ENCODE data around the gene LFNG. TPM values are rescaled to one million over a fixed set of nuclear protein-coding genes. Genes with fewer than 3 reads are reported as not detected.

Gene LFNG
- total RNA-seq, 3 donors from 2014 or later, result 31.7 to 95.0 (median 71.7) TPM

DNA sequence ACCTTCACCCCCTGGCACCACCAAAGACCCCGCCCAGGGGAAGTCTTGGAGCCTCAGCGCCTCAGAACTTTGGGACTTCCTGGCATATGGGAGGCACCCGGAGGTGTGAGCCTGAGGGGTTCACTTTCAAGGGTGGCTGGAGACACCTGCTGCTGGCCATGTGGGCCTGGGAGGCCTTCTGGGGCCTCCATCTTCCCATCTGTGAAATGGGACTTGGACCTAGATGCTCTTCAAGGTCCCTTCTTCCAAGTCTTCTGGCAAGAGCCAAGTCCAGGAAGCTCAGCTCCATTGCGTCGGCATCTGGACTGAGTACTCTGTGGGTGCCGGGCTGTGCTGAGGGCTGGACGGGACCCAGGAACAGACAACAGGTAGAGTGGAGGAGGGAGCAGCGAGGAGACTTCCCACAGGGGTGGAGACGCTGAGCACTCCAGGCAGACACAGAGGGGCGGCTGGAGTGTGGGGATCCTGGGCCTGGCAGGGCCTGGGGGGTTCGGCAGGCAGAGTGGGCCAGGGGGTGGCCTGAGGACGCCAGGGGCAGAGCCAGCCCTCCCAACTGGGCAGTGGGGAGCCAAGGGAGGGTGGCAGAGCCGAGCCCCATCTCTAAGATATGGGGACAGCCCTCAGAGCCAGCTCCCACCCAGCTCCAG is 9.3 kb upstream of the LFNG start:
- Histone ChIP-seq H3K4me3 (no peak overlapping the region), H3K4me1 (ENCODE audit: low read depth) (peaks cover 26% of the 10 kb centered on the region), H3K9me3 (no peaks in the 10 kb centered on the region), H3K36me3 (ENCODE audit: low read depth) (no peaks in the 10 kb centered on the region)
- intact Hi-C loops (cut with DNase I, micrococcal nuclease), result no loop called here
- DNase-seq (no peak), ATAC-seq (no peak)
- TF ChIP-seq, protein P1, sequence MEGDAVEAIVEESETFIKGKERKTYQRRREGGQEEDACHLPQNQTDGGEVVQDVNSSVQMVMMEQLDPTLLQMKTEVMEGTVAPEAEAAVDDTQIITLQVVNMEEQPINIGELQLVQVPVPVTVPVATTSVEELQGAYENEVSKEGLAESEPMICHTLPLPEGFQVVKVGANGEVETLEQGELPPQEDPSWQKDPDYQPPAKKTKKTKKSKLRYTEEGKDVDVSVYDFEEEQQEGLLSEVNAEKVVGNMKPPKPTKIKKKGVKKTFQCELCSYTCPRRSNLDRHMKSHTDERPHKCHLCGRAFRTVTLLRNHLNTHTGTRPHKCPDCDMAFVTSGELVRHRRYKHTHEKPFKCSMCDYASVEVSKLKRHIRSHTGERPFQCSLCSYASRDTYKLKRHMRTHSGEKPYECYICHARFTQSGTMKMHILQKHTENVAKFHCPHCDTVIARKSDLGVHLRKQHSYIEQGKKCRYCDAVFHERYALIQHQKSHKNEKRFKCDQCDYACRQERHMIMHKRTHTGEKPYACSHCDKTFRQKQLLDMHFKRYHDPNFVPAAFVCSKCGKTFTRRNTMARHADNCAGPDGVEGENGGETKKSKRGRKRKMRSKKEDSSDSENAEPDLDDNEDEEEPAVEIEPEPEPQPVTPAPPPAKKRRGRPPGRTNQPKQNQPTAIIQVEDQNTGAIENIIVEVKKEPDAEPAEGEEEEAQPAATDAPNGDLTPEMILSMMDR (IDR thresholded peaks at IDR 0.05), result no peak

DNA sequence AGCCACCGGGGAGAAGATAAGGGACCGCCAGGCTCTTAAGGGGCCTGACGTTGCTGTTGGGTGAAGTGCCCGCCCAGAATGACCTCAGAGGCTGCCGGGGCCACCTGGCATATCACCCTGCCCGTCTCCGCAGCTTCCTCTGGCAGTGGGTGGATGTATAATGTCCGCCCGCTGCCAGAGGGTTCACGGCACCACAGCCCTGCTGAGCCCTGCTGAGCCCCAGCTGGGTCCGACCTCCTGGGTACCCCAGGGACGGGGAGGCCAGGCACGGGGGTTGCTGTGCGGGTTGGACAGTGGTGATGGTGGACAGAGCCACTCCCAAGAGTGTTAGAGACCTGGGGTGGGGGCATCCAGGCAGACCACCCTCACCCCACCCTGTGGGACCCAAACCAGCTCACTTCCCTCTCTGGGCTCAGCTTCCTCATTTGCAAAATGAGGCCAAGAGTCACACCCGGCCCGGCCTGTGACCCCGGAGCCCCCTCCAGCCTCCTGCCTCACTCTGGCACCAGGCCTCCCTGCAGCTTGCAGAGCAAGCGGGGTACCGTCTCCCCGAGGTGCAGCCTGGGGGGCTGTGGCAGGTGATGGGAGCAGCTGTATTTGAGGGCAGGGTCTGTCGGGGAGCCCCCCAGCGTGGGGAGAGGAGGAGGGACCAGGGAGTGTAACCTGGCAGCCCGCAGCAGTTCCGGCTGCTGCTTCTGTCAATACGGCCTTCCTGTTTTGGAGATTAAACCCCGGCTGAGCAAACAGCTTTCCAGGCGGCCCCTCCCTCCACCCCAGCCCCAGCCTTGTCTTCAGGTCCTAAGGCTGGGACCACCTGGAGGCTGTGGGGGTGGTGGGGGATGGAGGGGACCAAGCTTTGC is 8.4 kb upstream of the LFNG start:
- Histone ChIP-seq H3K36me3 (ENCODE audit: low read depth) (no peaks in the 10 kb centered on the region), H3K4me3 (no peak overlapping the region), H3K4me1 (ENCODE audit: low read depth) (peaks cover 26% of the 10 kb centered on the region), H3K9me3 (no peaks in the 10 kb centered on the region)
- TF ChIP-seq, protein P1 (IDR thresholded peaks at IDR 0.05), result no peak
- ATAC-seq (peak; percentile 76), DNase-seq (peak; percentile 65 to 86 (median 66))
- intact Hi-C loops (cut with DNase I, micrococcal nuclease), result no loop called here

DNA sequence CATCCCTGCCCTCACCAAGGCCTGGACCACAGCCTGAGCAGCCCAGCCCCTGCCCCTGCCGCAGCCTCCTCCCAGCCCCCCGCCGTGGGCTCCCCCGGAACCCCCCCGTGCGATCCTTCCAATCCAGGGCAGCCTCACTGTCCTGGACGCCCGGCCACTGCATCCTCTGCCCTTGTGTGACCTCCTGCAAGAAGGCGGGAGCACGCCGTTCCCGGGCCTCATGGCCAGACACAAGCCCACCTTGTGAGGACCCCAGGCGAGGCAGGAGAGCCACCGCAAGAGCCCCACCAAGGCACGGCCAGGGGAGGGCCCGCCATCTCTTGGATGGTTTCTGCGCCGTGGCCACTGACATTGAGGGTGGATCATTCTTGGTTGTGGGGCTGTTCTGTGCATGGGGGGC is 7.8 kb upstream of the LFNG start:
- Histone ChIP-seq H3K36me3 (ENCODE audit: low read depth) (no peaks in the 10 kb centered on the region), H3K4me1 (ENCODE audit: low read depth) (peaks cover 26% of the 10 kb centered on the region), H3K9me3 (no peaks in the 10 kb centered on the region), H3K4me3 (no peak overlapping the region)
- ATAC-seq, result no peak
- no peak for DNase-seq
- TF ChIP-seq, protein P1 (IDR thresholded peaks at IDR 0.05), result no peak
- intact Hi-C loops (cut with DNase I, micrococcal nuclease), result no loop called here

DNA sequence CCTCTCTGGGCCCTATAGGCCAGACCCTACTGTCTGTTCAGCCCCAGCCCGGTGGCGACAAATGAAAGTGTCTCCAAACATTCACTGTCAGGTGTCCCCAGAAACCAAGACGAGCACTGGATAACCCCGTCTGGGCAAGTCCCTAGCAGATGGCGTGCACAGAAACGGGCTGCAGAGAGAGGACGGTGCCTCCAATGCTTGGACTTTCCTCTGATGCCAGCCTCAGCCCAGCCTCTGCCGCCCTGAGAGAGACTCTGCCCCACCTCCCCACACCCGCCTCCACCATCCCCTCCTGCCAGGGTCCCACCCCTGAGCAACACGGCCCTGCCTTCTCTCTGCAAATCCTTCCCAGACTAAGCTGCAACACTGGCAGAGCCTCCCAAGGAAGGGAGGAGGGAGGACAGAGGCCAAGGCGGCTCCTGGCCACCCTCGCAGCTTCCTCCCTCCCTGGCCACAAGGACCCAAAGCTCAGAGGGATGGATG is 7.4 kb upstream of the LFNG start:
- no peaks in the 10 kb centered on the region for H3K36me3 ChIP-seq (ENCODE audit: low read depth)
- DNase-seq (peak in 2 of 3 donors; percentile 35 to 60), ATAC-seq (peak; percentile 47)
- no peak overlapping the region for H3K4me3 ChIP-seq
- intact Hi-C loops (cut with DNase I, micrococcal nuclease), result no loop called here
- H3K4me1 ChIP-seq (ENCODE audit: low read depth), result peaks cover 26% of the 10 kb centered on the region
- TF ChIP-seq, protein P1 (IDR thresholded peaks at IDR 0.05), result no peak
- no peaks in the 10 kb centered on the region for H3K9me3 ChIP-seq

DNA sequence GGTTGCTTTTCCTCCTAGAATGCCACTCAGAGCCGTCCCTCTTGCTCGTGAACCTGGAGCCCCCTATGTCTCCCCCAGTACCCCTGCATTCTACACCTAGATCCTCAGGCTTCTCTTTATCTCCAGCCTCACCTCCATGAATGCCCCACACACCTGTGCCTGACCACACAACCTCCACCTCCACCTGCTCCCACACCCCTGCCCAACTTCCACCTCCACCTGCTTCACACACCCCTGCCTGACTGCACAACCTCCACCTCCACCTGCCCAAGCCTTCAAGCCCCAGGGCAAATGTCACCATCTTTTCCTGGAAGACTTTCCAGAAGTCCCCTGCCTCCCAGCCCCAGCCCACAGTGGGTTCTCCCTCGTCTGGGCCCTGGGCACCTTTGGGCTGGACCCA is 6.9 kb upstream of the LFNG start:
- Histone ChIP-seq H3K4me1 (ENCODE audit: low read depth) (peaks cover 26% of the 10 kb centered on the region), H3K36me3 (ENCODE audit: low read depth) (no peaks in the 10 kb centered on the region), H3K9me3 (no peaks in the 10 kb centered on the region), H3K4me3 (no peak overlapping the region)
- ATAC-seq (no peak), DNase-seq (no peak)
- intact Hi-C loops (cut with DNase I, micrococcal nuclease), result no loop called here
- TF ChIP-seq, protein P1 (IDR thresholded peaks at IDR 0.05), result no peak

Measured in mucosa of descending colon (tissue), 3 donors.